Measurements from ENCODE around the gene TP53I11.

Gene TP53I11

GRCh38 chr11:44950625-44951476 lies at the start of gene TP53I11:
Gene TP53I11 (minus strand): TSS chr11:44950883. CDS start chr11:44938335, 12,548 bp downstream.
- DNase-seq: peak; percentile 43

- no peak for DNase-seq
Observed at GRCh38 chr11:44999068-44999467, 48.4 kb upstream of the TP53I11 start.

GRCh38 chr11:44998051-44998450 lies 47.4 kb upstream of the TP53I11 start:
- DNase-seq: no peak

- DNase-seq: no peak
Observed at GRCh38 chr11:44997566-44997965, 46.9 kb upstream of the TP53I11 start.

GRCh38 chr11:44994753-44995152 lies 44.1 kb upstream of the TP53I11 start:
- no peak for DNase-seq

- no peak for DNase-seq
Observed at GRCh38 chr11:44993971-44994704, 43.5 kb upstream of the TP53I11 start.

GRCh38 chr11:44992774-44993173 lies 42.1 kb upstream of the TP53I11 start:
- no peak for DNase-seq

GRCh38 chr11:44992181-44992582 lies 41.5 kb upstream of the TP53I11 start:
- no peak for DNase-seq

- no peak for DNase-seq
Observed at GRCh38 chr11:44990665-44991064, 40.0 kb upstream of the TP53I11 start.

GRCh38 chr11:44989831-44990566 lies 39.3 kb upstream of the TP53I11 start:
- DNase-seq: no peak

GRCh38 chr11:44988981-44989635 lies 38.4 kb upstream of the TP53I11 start:
- DNase-seq: no peak

- no peak for DNase-seq
Observed at GRCh38 chr11:44988111-44988510, 37.4 kb upstream of the TP53I11 start.

- no peak for DNase-seq
Observed at GRCh38 chr11:44987506-44987905, 36.8 kb upstream of the TP53I11 start.

GRCh38 chr11:44986315-44986714 lies 35.6 kb upstream of the TP53I11 start:
- no peak for DNase-seq

GRCh38 chr11:44985721-44986120 lies 35.0 kb upstream of the TP53I11 start:
- DNase-seq: no peak

- DNase-seq: no peak
Observed at GRCh38 chr11:44983786-44984185, 33.1 kb upstream of the TP53I11 start.

- no peak for DNase-seq
Observed at GRCh38 chr11:44982496-44983062, 31.9 kb upstream of the TP53I11 start.

- DNase-seq: no peak
Observed at GRCh38 chr11:44980533-44981427, 30.1 kb upstream of the TP53I11 start.

GRCh38 chr11:44979543-44980399 lies 29.1 kb upstream of the TP53I11 start:
- DNase-seq: peak; percentile 79

GRCh38 chr11:44978961-44979331 lies 28.3 kb upstream of the TP53I11 start:
- DNase-seq: peak; percentile 79

All from RPMI8226 (cell line).